Measurements from ENCODE around the gene AQP7. TPM values are rescaled to one million over a fixed set of nuclear protein-coding genes. Genes with fewer than 3 reads are reported as not detected.

The AQP7 gene
- total RNA-seq, 3 donors from 2014 or later = 29.3 to 193 (median 38.3) TPM

GRCh38 chr9:33346564-33346963, 55.8 kb downstream of the AQP7 start:
- peaks cover 13% of the 10 kb centered on the region for H3K36me3 ChIP-seq
- TF ChIP-seq POLR2AphosphoS5 (IDR thresholded peaks at IDR 0.05) (no peak), POLR2A (IDR thresholded peaks at IDR 0.05) (no peak), CTCF (IDR thresholded peaks at IDR 0.05) (no peak)
- no peak overlapping the region for H3K27ac ChIP-seq

GRCh38 chr9:33344145-33344544, 58.2 kb downstream of the AQP7 start:
- no peak for DNase-seq (ENCODE audit: low spot score in 2 of 2)
- H3K9me3 ChIP-seq = peaks cover 10 to 11% of the 10 kb centered on the region in 2 donors
- H3K36me3 ChIP-seq = peaks cover 17% of the 10 kb centered on the region
- H3K4me3 ChIP-seq = no peak overlapping the region
- H3K27me3 ChIP-seq = no peaks in the 10 kb centered on the region
- no peaks in the 10 kb centered on the region for H3K4me1 ChIP-seq
- TF ChIP-seq POLR2A (IDR thresholded peaks at IDR 0.05) (no peak), CTCF (IDR thresholded peaks at IDR 0.05) (no peak), POLR2AphosphoS5 (IDR thresholded peaks at IDR 0.05) (no peak)
- intact Hi-C loops (cut with DNase I; ENCODE audit: low total_unique reads) = no loop called here
- no peak overlapping the region for H3K27ac ChIP-seq

More at GRCh38 chr9:33346564-33346963, 55.8 kb downstream of the AQP7 start:
- intact Hi-C loops (cut with DNase I; ENCODE audit: low total_unique reads) = no loop called here
- Histone ChIP-seq H3K4me3 (no peak overlapping the region), H3K4me1 (no peaks in the 10 kb centered on the region), H3K9me3 (no peaks in the 10 kb centered on the region), H3K27me3 (no peaks in the 10 kb centered on the region)
- DNase-seq (ENCODE audit: low spot score in 2 of 2) = no peak

GRCh38 chr9:33341182-33341581, 61.2 kb downstream of the AQP7 start:
- Histone ChIP-seq H3K36me3 (peaks cover 14% of the 10 kb centered on the region), H3K27me3 (no peaks in the 10 kb centered on the region), H3K4me3 (no peak overlapping the region), H3K27ac (no peak overlapping the region), H3K9me3 (peaks cover 10 to 11% of the 10 kb centered on the region in 2 donors), H3K4me1 (no peaks in the 10 kb centered on the region)
- no peak for DNase-seq (ENCODE audit: low spot score in 2 of 2)
- intact Hi-C loops (cut with DNase I; ENCODE audit: low total_unique reads) = no loop called here
- TF ChIP-seq POLR2AphosphoS5 (IDR thresholded peaks at IDR 0.05) (no peak), CTCF (IDR thresholded peaks at IDR 0.05) (no peak), POLR2A (IDR thresholded peaks at IDR 0.05) (no peak)

GRCh38 chr9:33340186-33340585, 62.2 kb downstream of the AQP7 start:
- no peak for TF ChIP-seq POLR2AphosphoS5 (IDR thresholded peaks at IDR 0.05)
- TF ChIP-seq POLR2A (IDR thresholded peaks at IDR 0.05) = no peak
- no peak for TF ChIP-seq CTCF (IDR thresholded peaks at IDR 0.05)
- Histone ChIP-seq H3K27ac (no peak overlapping the region), H3K4me1 (no peaks in the 10 kb centered on the region), H3K27me3 (no peaks in the 10 kb centered on the region), H3K4me3 (no peak overlapping the region), H3K36me3 (peaks cover 12% of the 10 kb centered on the region), H3K9me3 (peaks cover 10 to 11% of the 10 kb centered on the region in 2 donors)
- DNase-seq (ENCODE audit: low spot score in 2 of 2) = no peak
- intact Hi-C loops (cut with DNase I; ENCODE audit: low total_unique reads) = no loop called here

Other genes with a start within 250 kb of the AQP7 start
- 10 to 100 TPM; 60.8 to 81.8 (median 66.2) TPM for gene B4GALT1, start 235.2 kb downstream of the AQP7 start, total RNA-seq
- gene SPINK4, start 162.4 kb downstream of the AQP7 start, total RNA-seq = not detected
- gene BAG1, start 137.9 kb downstream of the AQP7 start, total RNA-seq = 10 to 100 TPM; 34.7 to 54.7 (median 44.9) TPM
- gene CHMP5, start 137.5 kb downstream of the AQP7 start, total RNA-seq = 10 to 100 TPM; 63.1 to 73.4 (median 65.5) TPM
- 10 to 100 TPM; 36.3 to 45.5 (median 38.3) TPM for gene NFX1, start 112.1 kb downstream of the AQP7 start, total RNA-seq
- 10 to 100 TPM; 19.0 to 47.9 (median 45.1) TPM for gene AQP3, start 45.0 kb upstream of the AQP7 start, total RNA-seq
- 10 to 100 TPM; 14.2 to 23.9 (median 22.3) TPM for gene NOL6, start 71.4 kb upstream of the AQP7 start, total RNA-seq
- gene ANKRD18B, start 121.7 kb upstream of the AQP7 start, total RNA-seq = not detected